OCI-LY7 (cell line): ENCODE measurements around the gene PIGO. TPM values are rescaled to one million over a fixed set of nuclear protein-coding genes. Genes with fewer than 3 reads are reported as not detected.

ENCODE experiments used
- BruUV-seq: library from RNA; stranded (reverse); fragments of 400-500 nt; replicated peaks from 2 replicates; lab custom pipeline; 2021; lab: Mats Ljungman, UMichigan
- CTCF ChIA-PET: fragments of 300-600 bp; sonication (Branson Sonifier 250); formaldehyde crosslinking; loops from one replicate; lab custom pipeline; 2022; ENCODE audit warnings: antibody characterized with exemption; ENCODE audit not compliant: unreplicated experiment; lab: Charles Lee
- POLR2A ChIA-PET: fragments of 300-600 bp; sonication (Branson Sonifier 250); formaldehyde crosslinking; loops from one replicate; lab custom pipeline; 2022; ENCODE audit warnings: antibody characterized with exemption; lab: Charles Lee
- DNase-seq: peaks from one replicate; pipeline ENCODE4 v3.0.0-alpha.2; 2015; ENCODE audit warnings: low spot score
- H2AFZ ChIP-seq: fragments of 200-600 bp; sonication (generic), shearing (Covaris generic); 2 replicates; pipeline ENCODE4 v1.6.1; 2014; ENCODE audit warnings: mild to moderate bottlenecking, antibody characterized with exemption, low read length, moderate library complexity
- H3K27ac ChIP-seq: fragments of 200-600 bp; sonication (generic); 2 replicates; pipeline ENCODE4 v1.5.1; 2014; ENCODE audit warnings: mixed run types, low read depth, mild to moderate bottlenecking, moderate library complexity, low read length, inconsistent platforms; ENCODE audit not compliant: poor library complexity, severe bottlenecking
- H3K36me3 ChIP-seq: fragments of 200-600 bp; sonication (generic); 2 replicates; pipeline ENCODE4 v1.6.1; 2014; ENCODE audit warnings: mild to moderate bottlenecking, antibody characterized with exemption, low read length, moderate library complexity, mixed read lengths; ENCODE audit not compliant: insufficient read depth
- H3K4me1 ChIP-seq: fragments of 200-600 bp; sonication (generic); 2 replicates; pipeline ENCODE4 v1.5.1; 2014; ENCODE audit warnings: mild to moderate bottlenecking, low read length; ENCODE audit not compliant: insufficient read depth, poor library complexity, severe bottlenecking
- H3K4me2 ChIP-seq: fragments of 200-600 bp; sonication (generic); 2 replicates; pipeline ENCODE4 v1.6.1; 2014; ENCODE audit warnings: mild to moderate bottlenecking, low read length
- H3K4me3 ChIP-seq: fragments of 200-600 bp; sonication (generic); 2 replicates; pipeline ENCODE4 v1.5.1; 2014; ENCODE audit warnings: mild to moderate bottlenecking, low read depth, low read length; ENCODE audit not compliant: poor library complexity, severe bottlenecking
- H3K79me2 ChIP-seq: fragments of 200-600 bp; sonication (generic); 2 replicates; pipeline ENCODE4 v1.6.1; 2016; ENCODE audit warnings: low read depth, mild to moderate bottlenecking, low read length, moderate library complexity, mixed read lengths; ENCODE audit not compliant: insufficient read depth
- H3K9me2 ChIP-seq: fragments of 200-600 bp; sonication (generic); 2 replicates; pipeline ENCODE4 v1.6.1; 2016; ENCODE audit warnings: mild to moderate bottlenecking, low read length, mixed read lengths; ENCODE audit not compliant: insufficient read depth
- H3K9me3 ChIP-seq: fragments of 200-600 bp; sonication (generic); 2 replicates; pipeline ENCODE4 v1.6.1; 2014; ENCODE audit warnings: mild to moderate bottlenecking, mixed run types, low read length, mixed read lengths
- H4K20me1 ChIP-seq: fragments of 200-600 bp; sonication (generic); 2 replicates; pipeline ENCODE4 v1.6.1; 2014; ENCODE audit warnings: mild to moderate bottlenecking, antibody characterized with exemption, low read length, moderate library complexity, mixed read lengths; ENCODE audit not compliant: insufficient read depth
- EZH2phosphoT487 ChIP-seq: fragments of 200-600 bp; sonication (generic); IDR thresholded peaks from 2 replicates; pipeline ENCODE4 v1.6.1; 2018; ENCODE audit warnings: low read depth, borderline replicate concordance, mild to moderate bottlenecking, mixed run types, antibody characterized with exemption, low read length, moderate library complexity, mixed read lengths
- intact Hi-C: fragments of 100-400 bp; cut with micrococcal nuclease; formaldehyde crosslinking; loops from one replicate; pipeline ENCODE4 v1.10.0; 2022; ENCODE audit not compliant: unreplicated experiment
- total RNA-seq, 2 experiments: library from RNA; depleted of rRNA in 1 of 2; stranded (reverse); fragments of >200 nt in 1 of 2; shearing (Covaris generic) in 1 of 2; gene quantifications; 2 replicates each; pipeline ENCODE4 v1.2.3, GENCODE V29; 2014 to 2022
- TF ChIP-seq, protein P1 (sequence below): fragments of 200-600 bp; sonication (generic); conservative IDR thresholded peaks from 2 replicates; pipeline ENCODE4 v1.5.1; 2014; ENCODE audit warnings: mild to moderate bottlenecking, antibody characterized with exemption, low read length, moderate library complexity, mixed read lengths

Gene PIGO
- total RNA-seq, 2 experiments from 2014 or later: 16.0 to 27.5 TPM

DNA sequence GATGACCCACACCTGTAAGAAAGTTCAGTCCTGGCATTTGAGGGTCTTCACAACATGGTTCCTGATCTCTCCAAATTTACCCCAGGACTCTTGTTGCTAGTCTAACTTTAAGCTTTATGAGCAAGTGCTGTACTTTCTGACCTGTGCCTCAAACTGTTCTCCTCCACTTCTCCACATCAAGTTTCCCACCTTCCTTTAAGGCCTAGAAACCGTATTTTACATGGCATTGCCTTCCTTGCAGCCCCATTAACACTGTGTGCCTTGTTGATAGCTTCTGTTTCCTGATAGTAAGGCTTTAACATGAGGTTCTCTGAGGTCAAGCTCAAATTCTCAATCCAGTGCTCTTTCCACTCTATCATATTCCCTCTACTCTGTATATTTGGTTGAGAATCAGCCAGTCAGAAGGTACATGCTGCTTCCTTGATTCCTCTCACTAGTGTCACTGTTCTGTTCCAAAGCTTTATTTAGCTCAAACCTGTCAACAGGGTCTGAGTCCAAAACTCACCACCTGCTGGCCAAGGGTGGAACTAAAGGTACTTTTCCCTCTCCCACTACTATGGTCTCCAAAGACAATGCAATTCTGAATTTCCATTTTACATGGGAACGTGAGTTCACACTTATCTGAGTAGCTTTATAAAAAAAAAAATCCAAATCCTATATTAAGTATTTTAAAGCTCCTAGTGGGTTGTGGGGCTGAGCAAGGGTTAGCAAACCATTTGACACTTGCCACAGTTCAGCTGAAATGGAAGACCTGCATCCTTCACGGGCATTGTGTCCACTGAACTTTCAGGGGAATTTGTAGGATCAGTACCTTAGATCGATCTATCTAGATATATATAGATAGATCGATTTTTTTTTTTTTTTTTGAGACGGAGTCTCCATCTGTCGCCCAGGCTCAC, 45.1 kb downstream of the PIGO start:
- DNase-seq: peak; percentile 53
- no peaks in the 10 kb centered on the region for H4K20me1 ChIP-seq
- H3K4me2 ChIP-seq: no peak overlapping the region
- intact Hi-C loops: loop anchor here (2.0 kb wide), 1 partner anchor 153 kb away; no protein-coding TSS in a partner anchor
- TF ChIP-seq EZH2phosphoT487: no peak
- TF ChIP-seq, protein P1, sequence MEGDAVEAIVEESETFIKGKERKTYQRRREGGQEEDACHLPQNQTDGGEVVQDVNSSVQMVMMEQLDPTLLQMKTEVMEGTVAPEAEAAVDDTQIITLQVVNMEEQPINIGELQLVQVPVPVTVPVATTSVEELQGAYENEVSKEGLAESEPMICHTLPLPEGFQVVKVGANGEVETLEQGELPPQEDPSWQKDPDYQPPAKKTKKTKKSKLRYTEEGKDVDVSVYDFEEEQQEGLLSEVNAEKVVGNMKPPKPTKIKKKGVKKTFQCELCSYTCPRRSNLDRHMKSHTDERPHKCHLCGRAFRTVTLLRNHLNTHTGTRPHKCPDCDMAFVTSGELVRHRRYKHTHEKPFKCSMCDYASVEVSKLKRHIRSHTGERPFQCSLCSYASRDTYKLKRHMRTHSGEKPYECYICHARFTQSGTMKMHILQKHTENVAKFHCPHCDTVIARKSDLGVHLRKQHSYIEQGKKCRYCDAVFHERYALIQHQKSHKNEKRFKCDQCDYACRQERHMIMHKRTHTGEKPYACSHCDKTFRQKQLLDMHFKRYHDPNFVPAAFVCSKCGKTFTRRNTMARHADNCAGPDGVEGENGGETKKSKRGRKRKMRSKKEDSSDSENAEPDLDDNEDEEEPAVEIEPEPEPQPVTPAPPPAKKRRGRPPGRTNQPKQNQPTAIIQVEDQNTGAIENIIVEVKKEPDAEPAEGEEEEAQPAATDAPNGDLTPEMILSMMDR: peak; percentile 82
- ChIA-PET POLR2A (interaction anchor here (0.5 to 1.1 kb wide), 9 partner anchors 10 to 1696 kb away, joined by 3 to 6 read pairs (median 3); partner anchors contain the start of gene PIGO), CTCF (interaction anchor here (0.6 to 1.2 kb wide), 4 partner anchors 28 to 152 kb away, joined by 3 to 5 read pairs (median 4); partner anchors contain the start of genes DNAJB5 and FANCG)
- H3K9me2 ChIP-seq: no peaks in the 10 kb centered on the region
- no peaks in the 10 kb centered on the region for H3K9me3 ChIP-seq
- no peak overlapping the region for H2AFZ ChIP-seq
- no peaks in the 10 kb centered on the region for H3K4me1 ChIP-seq
- no peaks in the 10 kb centered on the region for H3K79me2 ChIP-seq
- H3K4me3 ChIP-seq: no peak overlapping the region
- H3K36me3 ChIP-seq: peaks cover 76% of the 10 kb centered on the region
- no TSS peak for BruUV-seq
- no peak overlapping the region for H3K27ac ChIP-seq

DNA sequence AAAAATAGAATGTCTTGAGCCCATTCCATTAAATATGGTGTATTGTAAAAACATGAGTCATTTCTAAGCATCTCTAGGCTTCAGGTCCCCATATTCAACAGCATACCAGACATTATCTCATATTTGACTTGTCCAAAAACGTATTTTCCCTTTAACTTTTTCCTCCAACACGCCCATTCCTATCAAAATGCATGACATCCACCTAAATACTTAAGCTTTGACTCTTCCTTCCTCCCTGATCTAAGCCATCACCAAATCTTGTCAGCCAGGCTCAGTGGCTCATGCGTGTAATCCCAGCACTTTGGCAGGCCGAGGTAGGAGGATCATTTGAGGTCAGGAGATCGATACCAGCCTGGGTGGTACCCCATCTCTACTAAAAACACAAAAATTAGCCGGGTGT, 47.9 kb downstream of the PIGO start:
- no TSS peak for BruUV-seq
- Histone ChIP-seq H3K9me2 (no peaks in the 10 kb centered on the region), H3K4me2 (no peak overlapping the region), H3K4me3 (no peak overlapping the region), H2AFZ (no peak overlapping the region), H3K36me3 (peaks cover 49% of the 10 kb centered on the region), H3K9me3 (no peaks in the 10 kb centered on the region), H3K4me1 (no peaks in the 10 kb centered on the region), H3K79me2 (no peaks in the 10 kb centered on the region), H4K20me1 (no peaks in the 10 kb centered on the region), H3K27ac (no peak overlapping the region)
- TF ChIP-seq EZH2phosphoT487: no peak
- TF ChIP-seq, protein P1: no peak
- no peak for DNase-seq
- ChIA-PET CTCF (no interaction called here), POLR2A (no interaction called here)
- intact Hi-C loops: no loop called here
